ENCODE data around the gene MNAT1.
A peak's percentile ranks its signal among the peaks of the same experiment; 100 is the strongest.

The MNAT1 gene

GRCh38 chr14:60946773-60947172 is 212.2 kb downstream of the MNAT1 start:
- no peak overlapping the region for H3K27ac ChIP-seq
- DNase-seq (ENCODE audit: low read depth, low spot score), result no peak

DNA sequence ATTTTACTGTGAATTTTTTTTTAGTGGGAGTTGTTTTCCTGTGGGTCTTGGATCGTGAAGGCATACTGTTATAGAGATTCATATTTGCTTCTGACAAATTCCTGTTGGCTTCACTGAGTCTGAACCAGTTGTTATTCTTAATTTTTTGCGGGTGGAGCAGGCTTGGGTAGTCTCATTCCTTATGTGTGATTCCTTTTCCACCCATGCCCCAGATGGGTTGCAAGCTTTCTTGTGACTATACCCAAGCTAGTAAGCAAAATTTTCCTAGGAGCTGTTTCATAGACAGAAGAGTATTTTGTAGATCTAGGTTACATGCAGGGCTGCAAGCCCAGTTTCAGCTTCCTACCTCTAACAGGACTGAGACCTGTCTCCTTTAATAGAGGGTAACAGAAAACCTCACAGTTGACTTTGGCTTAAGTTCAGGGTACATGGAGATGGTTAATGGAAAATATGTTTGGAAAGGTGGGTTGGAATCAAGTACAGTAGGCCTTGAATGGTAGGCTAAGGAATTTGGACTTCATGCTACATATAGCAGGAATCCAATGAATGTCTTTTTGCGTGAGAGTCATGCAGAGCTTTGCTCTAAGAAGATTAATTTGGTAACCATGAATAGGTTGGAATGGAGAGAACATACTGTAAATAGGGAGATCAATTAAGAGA is 217.3 kb downstream of the MNAT1 start:
- no peak overlapping the region for H3K27ac ChIP-seq
- DNase-seq (ENCODE audit: low read depth, low spot score), result no peak

- DNase-seq (ENCODE audit: low read depth, low spot score), result no peak
- no peak overlapping the region for H3K27ac ChIP-seq
Observed at GRCh38 chr14:60956202-60956601, 221.6 kb downstream of the MNAT1 start.

GRCh38 chr14:60956632-60957031 is 222.1 kb downstream of the MNAT1 start:
- DNase-seq (ENCODE audit: low read depth, low spot score), result no peak
- H3K27ac ChIP-seq, result no peak overlapping the region

GRCh38 chr14:60958146-60958545 is 223.6 kb downstream of the MNAT1 start:
- no peak for DNase-seq (ENCODE audit: low read depth, low spot score)
- no peak overlapping the region for H3K27ac ChIP-seq

DNA sequence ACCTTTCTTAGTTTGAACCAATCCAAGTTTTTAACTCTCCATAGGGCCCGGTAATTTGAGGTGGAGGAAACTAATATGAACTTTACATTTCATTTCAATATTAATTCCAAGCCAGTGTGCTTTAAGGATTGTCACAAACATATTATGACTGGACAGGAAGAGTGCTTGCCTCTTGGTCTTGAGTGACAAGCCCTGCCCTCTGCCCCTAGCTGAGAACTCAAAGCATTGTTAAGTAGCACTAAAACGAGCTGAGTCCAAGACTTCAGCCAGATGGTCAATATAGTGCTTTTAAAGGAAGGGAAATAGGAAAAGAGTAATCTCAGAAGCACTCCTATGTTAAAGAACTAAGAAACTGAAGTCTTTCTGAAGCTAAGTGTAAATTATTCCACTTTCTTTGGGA is 229.2 kb downstream of the MNAT1 start:
- no peak overlapping the region for H3K27ac ChIP-seq
- no peak for DNase-seq (ENCODE audit: low read depth, low spot score)

DNA sequence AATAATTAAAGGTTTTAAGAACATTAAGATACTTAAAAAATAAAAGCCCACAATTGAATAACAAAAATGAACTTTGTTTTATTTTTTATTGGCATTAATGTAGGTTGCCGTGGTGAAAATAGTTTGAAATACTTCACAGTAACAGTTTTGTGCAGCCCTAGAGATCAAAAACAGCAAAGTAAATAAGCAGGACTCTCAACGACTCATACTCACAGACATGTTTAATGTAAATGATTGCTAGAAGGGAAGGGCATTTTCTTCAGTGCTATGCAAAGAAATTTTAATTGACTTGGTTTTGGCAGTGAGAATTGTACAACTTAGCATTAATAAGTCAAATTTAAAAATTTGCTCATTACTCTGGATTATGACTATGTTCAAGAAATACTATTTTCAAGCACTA is 230.3 kb downstream of the MNAT1 start:
- DNase-seq (ENCODE audit: low read depth, low spot score), result no peak

GRCh38 chr14:60965402-60965801 is 230.8 kb downstream of the MNAT1 start:
- no peak overlapping the region for H3K27ac ChIP-seq
- DNase-seq (ENCODE audit: low read depth, low spot score), result no peak

More for the DNA sequence above, 230.3 kb downstream of the MNAT1 start:
- H3K27ac ChIP-seq, result no peak overlapping the region

- peak overlapping the region; percentile 44 for H3K27ac ChIP-seq
- DNase-seq (ENCODE audit: low read depth, low spot score), result no peak
Observed at GRCh38 chr14:60968099-60968498, 233.5 kb downstream of the MNAT1 start.

DNA sequence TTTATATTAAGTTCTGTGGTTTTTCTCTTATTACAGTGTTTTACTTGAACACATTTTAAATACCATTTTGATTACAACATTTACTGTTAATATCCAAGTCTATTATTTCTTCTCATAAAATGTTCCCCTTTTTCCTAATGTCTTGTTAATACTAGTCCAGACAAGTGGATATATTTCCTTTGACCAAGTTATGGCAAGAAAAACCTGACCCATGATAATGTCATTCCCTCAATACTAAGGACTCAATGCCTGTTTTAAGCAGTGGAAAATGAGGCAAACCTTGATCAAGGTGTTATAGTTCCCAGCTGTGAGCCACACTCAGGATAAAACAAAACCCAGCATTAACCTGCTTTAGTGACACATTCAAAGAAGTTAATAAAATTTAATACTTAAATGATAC is 234.1 kb downstream of the MNAT1 start:
- no peak for DNase-seq (ENCODE audit: low read depth, low spot score)
- H3K27ac ChIP-seq, result peak overlapping the region; percentile 44

- H3K27ac ChIP-seq, result peak overlapping the region; percentile 44
- no peak for DNase-seq (ENCODE audit: low read depth, low spot score)
Observed at GRCh38 chr14:60970146-60970545, 235.6 kb downstream of the MNAT1 start.

GRCh38 chr14:60971271-60971670 is 236.7 kb downstream of the MNAT1 start:
- no peak overlapping the region for H3K27ac ChIP-seq
- no peak for DNase-seq (ENCODE audit: low read depth, low spot score)

DNA sequence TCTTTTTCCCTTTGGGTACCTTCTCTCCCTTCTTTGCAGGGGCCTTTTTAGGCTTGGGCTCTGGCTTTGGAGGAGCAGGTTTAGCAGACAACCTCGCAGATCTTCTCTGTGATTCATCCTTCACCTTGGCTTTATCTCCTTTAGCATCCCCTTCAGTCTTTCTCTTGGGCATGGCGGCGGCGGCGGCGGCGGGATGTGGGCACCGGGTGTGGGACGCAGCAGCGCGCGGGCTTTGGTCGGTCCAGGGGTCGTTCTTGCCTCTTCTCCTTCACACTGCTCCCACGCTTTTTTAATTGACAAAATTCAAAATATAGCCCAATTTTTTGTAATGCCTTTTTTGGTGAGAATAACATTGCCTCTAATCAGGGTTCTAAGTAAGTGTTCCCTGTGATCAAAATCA is 237.7 kb downstream of the MNAT1 start:
- no peak for DNase-seq (ENCODE audit: low read depth, low spot score)
- H3K27ac ChIP-seq, result no peak overlapping the region

GRCh38 chr14:60973070-60973469 is 238.5 kb downstream of the MNAT1 start:
- no peak for DNase-seq (ENCODE audit: low read depth, low spot score)
- H3K27ac ChIP-seq, result no peak overlapping the region

DNA sequence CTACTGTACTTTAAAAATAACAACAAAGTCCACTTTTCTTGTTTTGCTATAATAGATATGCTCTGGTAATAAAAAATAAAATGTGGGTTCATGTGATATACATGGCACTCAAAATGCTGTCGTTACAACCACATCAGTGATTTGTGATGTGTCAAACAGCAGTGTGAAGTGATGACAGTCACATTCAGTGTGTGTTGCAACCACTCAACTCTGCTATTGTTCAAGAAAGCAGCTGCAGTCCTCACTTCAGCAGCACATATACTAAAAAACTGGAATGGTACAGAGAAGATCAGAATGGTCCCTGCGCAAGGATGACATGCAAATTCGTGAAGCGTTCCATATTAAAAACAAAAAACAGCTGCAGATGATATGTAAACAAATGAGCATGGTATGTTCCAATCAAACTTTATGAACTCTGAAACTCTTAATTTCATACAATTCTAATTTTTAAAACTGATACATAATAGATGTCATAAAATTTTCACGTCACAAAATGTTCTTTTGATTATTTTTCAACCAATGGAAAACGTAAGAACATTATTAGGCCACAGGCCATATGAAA is 239.6 kb downstream of the MNAT1 start:
- no peak overlapping the region for H3K27ac ChIP-seq
- no peak for DNase-seq (ENCODE audit: low read depth, low spot score)

DNA sequence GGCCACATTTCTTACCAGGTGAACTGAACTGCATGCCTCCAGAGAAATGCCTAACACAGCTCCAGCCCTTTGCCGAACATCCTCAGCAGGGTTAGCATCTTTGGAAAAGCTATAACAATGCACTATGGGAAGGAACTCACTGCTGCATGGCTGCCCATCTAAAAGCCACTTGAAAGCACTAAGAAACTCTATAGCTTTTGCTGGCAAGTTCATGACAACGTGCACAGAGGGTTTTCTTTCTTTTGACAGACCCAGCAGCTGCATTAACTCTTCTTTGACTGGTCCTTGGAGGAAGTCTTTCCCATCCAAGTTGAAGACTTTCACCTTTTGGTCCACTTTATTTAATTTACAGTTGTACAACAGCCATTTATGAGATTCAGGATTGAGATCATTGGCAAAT is 241.0 kb downstream of the MNAT1 start:
- no peak for DNase-seq (ENCODE audit: low read depth, low spot score)
- H3K27ac ChIP-seq, result no peak overlapping the region

DNA sequence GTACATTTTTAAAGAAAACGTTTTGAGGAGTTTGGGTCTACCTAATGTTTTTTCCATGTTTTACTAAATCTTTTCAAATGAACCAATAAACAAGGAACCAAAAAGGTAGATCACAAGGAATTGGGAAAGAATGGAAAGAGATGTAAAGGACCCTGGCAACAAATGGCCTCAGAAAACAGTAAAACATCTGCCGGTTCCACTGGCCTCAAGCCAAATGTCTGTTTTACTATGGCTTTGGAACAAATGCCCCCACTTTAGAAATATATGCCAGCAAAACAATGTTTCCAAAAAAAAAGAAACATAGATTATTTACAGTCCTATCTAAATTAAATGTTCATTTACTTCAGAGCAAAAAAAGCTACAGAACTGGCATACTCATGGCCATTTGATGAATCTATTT is 243.3 kb downstream of the MNAT1 start:
- no peak for DNase-seq (ENCODE audit: low read depth, low spot score)
- no peak overlapping the region for H3K27ac ChIP-seq

DNA sequence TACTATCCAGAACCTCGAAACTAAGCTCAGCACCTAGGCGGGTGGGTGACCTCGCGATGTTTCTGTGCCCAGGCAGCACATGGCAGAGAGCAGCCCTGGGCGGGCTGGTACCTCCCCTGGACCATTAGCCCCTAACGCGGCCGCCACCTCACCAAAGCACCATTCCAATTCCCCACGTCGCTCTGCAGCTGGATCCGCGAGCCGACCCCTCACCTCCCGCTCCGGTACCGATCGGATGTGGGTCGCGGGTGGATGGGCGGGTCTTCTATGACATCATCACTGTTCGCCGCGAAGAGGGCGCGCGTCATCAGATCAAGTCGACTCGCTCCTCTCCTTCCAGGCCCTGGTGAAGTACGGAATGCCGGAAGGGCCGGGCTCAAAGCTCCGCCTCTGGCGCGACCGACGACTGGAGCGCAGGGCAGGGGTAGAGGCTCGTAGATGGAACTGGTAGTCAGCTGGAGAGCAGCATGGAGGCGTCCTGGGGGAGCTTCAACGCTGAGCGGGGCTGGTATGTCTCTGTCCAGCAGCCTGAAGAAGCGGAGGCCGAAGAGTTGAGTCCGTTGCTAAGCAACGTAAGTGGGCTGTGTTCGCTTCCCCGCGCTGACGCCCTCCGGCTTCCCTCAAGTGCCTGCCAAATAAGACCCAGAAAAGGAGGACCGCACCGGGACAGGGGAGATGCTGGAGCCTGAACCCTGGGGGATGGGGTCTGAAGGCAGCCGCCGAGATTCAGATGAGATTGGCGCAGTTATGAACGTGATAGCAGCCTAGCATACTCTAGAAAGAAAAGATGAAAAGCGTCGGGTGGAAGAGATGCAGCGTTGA is 246.5 kb downstream of the MNAT1 start, which contains the start of the genes SLC38A6 and TRMT5:
Gene SLC38A6, plus strand, starts transcription at position 435 of the 822 bp plus-strand sequence. Its CDS starts 33 bp downstream, at position 468.
Gene TRMT5, minus strand, starts transcription at position 269 of the 822 bp plus-strand sequence. Its CDS starts 106 bp downstream, at position 163.
- peak; percentile 77 for DNase-seq (ENCODE audit: low read depth, low spot score)
- H3K27ac ChIP-seq, result peak within 1 kb of the TSS; percentile 76

DNA sequence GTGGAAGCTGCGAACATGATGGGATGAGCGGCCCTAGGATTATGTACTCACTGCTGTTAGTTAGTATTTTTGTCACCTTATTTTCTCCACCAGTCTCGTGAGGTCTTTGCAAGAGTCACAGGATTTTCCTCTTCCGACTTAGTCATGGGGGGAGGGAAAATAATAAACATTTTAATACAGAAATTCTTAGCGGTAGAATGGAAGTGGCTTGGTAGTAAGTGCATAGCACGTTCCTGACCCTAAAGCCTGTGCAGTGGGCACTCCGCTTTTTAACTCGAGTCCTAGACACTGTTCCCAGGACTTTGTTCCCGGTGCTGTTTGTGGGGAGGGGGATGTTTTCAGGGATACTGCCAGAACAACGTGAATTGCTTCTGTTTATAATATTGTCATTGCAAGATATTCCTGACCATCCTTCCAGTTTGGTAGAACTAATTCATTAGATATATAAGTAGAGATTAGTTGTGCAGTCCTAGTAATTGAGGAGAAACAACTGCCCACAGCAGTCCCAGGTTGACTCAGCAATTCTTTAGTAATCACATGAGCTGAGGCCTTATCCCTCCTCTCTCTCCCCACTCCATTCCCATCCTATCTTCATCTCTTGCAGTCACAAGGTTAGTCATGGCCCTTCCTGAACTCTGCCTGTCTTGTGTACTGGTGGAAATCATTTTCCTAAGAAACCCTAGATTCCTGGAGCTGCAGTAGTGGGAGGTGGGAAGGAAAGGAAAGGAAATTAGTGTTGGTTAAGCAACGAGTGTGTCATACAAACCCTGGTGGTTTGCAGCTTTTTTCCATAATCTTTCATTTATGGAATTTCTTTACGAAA is 247.3 kb downstream of the MNAT1 start:
- no peak for DNase-seq (ENCODE audit: low read depth, low spot score)
- peak overlapping the region; percentile 76 for H3K27ac ChIP-seq

- no peak for DNase-seq (ENCODE audit: low read depth, low spot score)
- H3K27ac ChIP-seq, result no peak overlapping the region
Observed at GRCh38 chr14:60984196-60984595, 249.6 kb downstream of the MNAT1 start.

Data from epithelial cell of prostate (primary cell).